Stomach (tissue), 4 donors: ENCODE measurements around the gene ZNF649.

Experiments used
- POLR2A ChIP-seq, 4 donors: fragments of 450-650 bp; IDR thresholded peaks; one replicate each; pipeline ENCODE4 v1.6.1; 2016; ENCODE audit warnings: antibody characterized with exemption in 4 of 4, control low read depth in 2 of 4, mild to moderate bottlenecking in 1 of 4, moderate library complexity in 1 of 4
- POLR2AphosphoS5 ChIP-seq, 3 donors: sonication (generic); formaldehyde crosslinking; IDR thresholded peaks; one replicate each; pipeline ENCODE4 v1.6.1; 2016; ENCODE audit warnings: antibody characterized with exemption in 3 of 3

GRCh38 chr19:51905206-51905605 is 389 bp upstream of the ZNF649 start:
- no peak for TF ChIP-seq POLR2AphosphoS5 (IDR thresholded peaks at IDR 0.05)
- TF ChIP-seq POLR2A (IDR thresholded peaks at IDR 0.05): no peak
